GM12892 (cell line): ENCODE measurements around the gene SNRPB.

Source experiments
- POLR2A ChIP-seq: IDR thresholded peaks from 2 replicates; pipeline ENCODE4 v1.6.1; 2011; ENCODE audit warnings: low read depth, low read length, control low read depth
- TAF1 ChIP-seq: IDR thresholded peaks from 2 replicates; pipeline ENCODE4 v1.6.1; 2011; ENCODE audit warnings: low read depth, mild to moderate bottlenecking, control low read depth, low read length, borderline replicate concordance

DNA sequence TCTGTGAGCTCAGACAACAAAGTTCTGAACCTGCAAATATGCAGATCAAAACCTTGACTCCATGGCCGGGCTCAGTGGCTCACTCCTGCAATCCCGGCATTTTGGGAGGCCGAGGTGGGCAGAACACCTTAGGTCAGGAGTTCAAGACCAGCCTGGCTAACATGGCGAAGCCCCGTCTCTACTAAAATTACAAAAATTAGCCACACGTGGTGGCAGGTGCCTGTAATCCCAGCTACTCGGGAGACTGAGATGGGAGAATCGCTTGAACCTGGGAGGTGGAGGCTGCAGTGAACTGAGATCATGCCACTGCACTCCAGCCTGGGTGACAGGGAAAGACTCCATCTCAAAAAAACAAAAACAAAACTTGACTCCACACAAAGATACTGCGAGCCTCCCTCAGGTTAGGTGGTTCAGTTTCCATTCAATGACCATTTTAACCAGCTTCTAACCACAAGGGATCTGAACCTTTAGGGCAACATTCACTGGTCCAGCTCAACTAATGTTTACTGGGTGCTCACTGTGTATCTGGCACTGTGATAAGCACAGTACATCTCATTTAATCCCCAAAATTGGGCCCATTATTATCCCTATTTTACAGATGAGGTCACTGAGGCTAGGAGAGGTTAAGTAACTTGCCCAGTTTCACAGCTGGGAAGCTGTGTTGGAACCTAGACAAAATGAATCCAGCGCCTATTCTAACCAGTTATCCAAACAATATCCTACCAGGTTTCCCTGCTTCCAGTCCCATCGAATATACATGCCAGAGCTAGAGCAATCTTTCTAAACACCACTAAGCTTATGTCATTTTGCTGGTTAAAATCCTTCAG is 1.8 kb downstream of the SNRPB start:
- TF ChIP-seq TAF1, result no peak
- TF ChIP-seq POLR2A, result no peak
